K562 (cell line): ENCODE results near the gene RPS6KA4.

Experiments
- ATF2 ChIP-seq: sonication (generic); formaldehyde crosslinking; IDR thresholded peaks from 2 replicates; pipeline ENCODE4 v1.8.1; 2022; ENCODE audit warnings: missing genetic modification reagents
- CTCF ChIP-seq, 3 experiments: IDR thresholded peaks in 2 of 3; conservative IDR thresholded peaks in 1 of 3; 2 replicates each; pipeline ENCODE4 v1.5.1; 2011 to 2012; ENCODE audit warnings: low read length in 3 of 3, mild to moderate bottlenecking in 3 of 3, control low read depth in 2 of 3, improper control_type of control experiment in 1 of 3, inconsistent platforms in 1 of 3, low read depth in 1 of 3, mixed read lengths in 1 of 3, moderate library complexity in 1 of 3; ENCODE audit not compliant: insufficient read depth in 2 of 3
- EGR1 ChIP-seq: fragments of 450-650 bp; conservative IDR thresholded peaks from 2 replicates; pipeline ENCODE4 v1.6.1; 2017; ENCODE audit warnings: mild to moderate bottlenecking
- GABPA ChIP-seq: fragments of 200-800 bp; sonication (Bioruptor generic); conservative IDR thresholded peaks from 2 replicates; pipeline ENCODE4 v1.6.1; 2016; ENCODE audit warnings: low read depth, missing genetic modification characterization, missing compliant biosample characterization
- HDGF ChIP-seq: fragments of 450-650 bp; IDR thresholded peaks from 2 replicates; pipeline ENCODE4 v1.6.1; 2016
- MCM5 ChIP-seq: fragments of 450-650 bp; IDR thresholded peaks from 2 replicates; pipeline ENCODE4 v1.6.1; 2016; ENCODE audit warnings: low read depth
- MLLT1 ChIP-seq, 2 experiments: fragments of 450-650 bp; IDR thresholded peaks; 2 replicates each; pipeline ENCODE4 v1.6.1; 2016
- NFE2L1 ChIP-seq: fragments of 450-650 bp; IDR thresholded peaks from 2 replicates; pipeline ENCODE4 v1.6.1; 2016; ENCODE audit warnings: missing genetic modification characterization, low read depth, mild to moderate bottlenecking, missing compliant biosample characterization, moderate library complexity, borderline replicate concordance
- RAD51 ChIP-seq: fragments of 450-650 bp; IDR thresholded peaks from 2 replicates; pipeline ENCODE4 v1.7.1; 2016; ENCODE audit warnings: low read depth, mild to moderate bottlenecking, borderline replicate concordance
- THAP12 ChIP-seq: fragments of 250-450 bp; sonication (Bioruptor Pico); IDR thresholded peaks from 2 replicates; pipeline ENCODE4 v1.9.0; 2021; ENCODE audit warnings: mild to moderate bottlenecking, inconsistent platforms
- TSC22D4 ChIP-seq: fragments of 450-650 bp; IDR thresholded peaks from 2 replicates; pipeline ENCODE4 v1.6.1; 2016; ENCODE audit warnings: missing genetic modification characterization, missing biosample characterization, control low read depth

GRCh38 chr11:64406221-64406946 lies 47.4 kb downstream of the RPS6KA4 start:
- TF ChIP-seq MCM5 (no peak), EGR1 (no peak), GABPA (no peak), RAD51 (peak; percentile 58), TSC22D4 (tag) (no peak), NFE2L1 (tag) (no peak), CTCF (IDR thresholded peaks at IDR 0.05 in 2 of 3, conservative IDR thresholded peaks at IDR 0.05 in 1 of 3; ENCODE audit: insufficient read depth in 2 of 3, low read depth in 1 of 3, low read length in 3 of 3) (no peak), ATF2 (CRISPR knock-in tag) (no peak), MLLT1 (IDR thresholded peaks at IDR 0.05) (no peak), THAP12 (no peak), HDGF (no peak)
